GM23338 (cell line): ENCODE measurements around the gene TRIM59. TPM values are rescaled to one million over a fixed set of nuclear protein-coding genes. Genes with fewer than 3 reads are reported as not detected.

Experiments used
- ATAC-seq: fragments of 200-7000 bp; cut with Tn5 transposase; 3 replicates; pipeline ENCODE4 v1.9.1; 2020
- DNase-seq: peaks from one replicate; pipeline ENCODE4 v3.0.0-alpha.2; 2015; ENCODE audit warnings: low spot score
- H2AFZ ChIP-seq: fragments of 200-600 bp; sonication (generic); 2 replicates; pipeline ENCODE4 v1.8.0; 2016; ENCODE audit warnings: antibody characterized with exemption, mild to moderate bottlenecking, moderate library complexity
- H3F3A ChIP-seq: fragments of 200-600 bp; sonication (generic); replicated peaks from 2 replicates; pipeline ENCODE4 v1.8.0; 2017; ENCODE audit warnings: antibody characterized with exemption, mixed run types, low read depth
- H3K27ac ChIP-seq: fragments of 200-600 bp; sonication (generic); 2 replicates; pipeline ENCODE4 v1.6.1; 2016; ENCODE audit warnings: low read depth
- H3K27me3 ChIP-seq: fragments of 200-600 bp; sonication (generic); 2 replicates; pipeline ENCODE4 v1.8.0; 2016; ENCODE audit warnings: mild to moderate bottlenecking, mixed run types, moderate library complexity; ENCODE audit not compliant: insufficient read depth
- H3K36me3 ChIP-seq: fragments of 200-600 bp; sonication (generic); 2 replicates; pipeline ENCODE4 v1.8.0; 2016; ENCODE audit warnings: mild to moderate bottlenecking; ENCODE audit not compliant: insufficient read depth
- H3K4me1 ChIP-seq: fragments of 200-600 bp; sonication (generic); 2 replicates; pipeline ENCODE4 v1.8.0; 2016; ENCODE audit warnings: mild to moderate bottlenecking, moderate library complexity; ENCODE audit not compliant: insufficient read depth
- H3K4me2 ChIP-seq: fragments of 200-600 bp; sonication (generic); 2 replicates; pipeline ENCODE4 v1.7.1; 2017; ENCODE audit warnings: mixed run types
- H3K4me3 ChIP-seq: fragments of 200-600 bp; sonication (generic); 2 replicates; pipeline ENCODE4 v1.6.1; 2016; ENCODE audit warnings: mixed run types
- H3K79me2 ChIP-seq: fragments of 200-600 bp; sonication (generic); replicated peaks from 2 replicates; pipeline ENCODE4 v1.8.0; 2017; ENCODE audit warnings: mild to moderate bottlenecking; ENCODE audit not compliant: insufficient read depth
- H3K9me2 ChIP-seq: fragments of 200-600 bp; sonication (generic); 2 replicates; pipeline ENCODE4 v1.8.0; 2017; ENCODE audit not compliant: insufficient read depth
- H4K20me1 ChIP-seq: fragments of 200-600 bp; sonication (generic); replicated peaks from 2 replicates; pipeline ENCODE4 v1.8.0; 2017; ENCODE audit warnings: mild to moderate bottlenecking; ENCODE audit not compliant: insufficient read depth
- H3K27ac Mint-ChIP-seq: 2 replicates; pipeline ENCODE4 v1.8.0; 2020; ENCODE audit warnings: inconsistent platforms, mild to moderate bottlenecking, moderate library complexity, mixed read lengths
- H3K27me3 Mint-ChIP-seq: 3 replicates; pipeline ENCODE4 v1.8.0; 2022; ENCODE audit warnings: low read depth, mild to moderate bottlenecking, moderate library complexity, mixed read lengths, inconsistent platforms; ENCODE audit not compliant: insufficient read depth, poor library complexity
- H3K36me3 Mint-ChIP-seq: 3 replicates; pipeline ENCODE4 v1.8.0; 2021; ENCODE audit warnings: low read depth, mild to moderate bottlenecking, inconsistent platforms, moderate library complexity, mixed read lengths
- H3K4me1 Mint-ChIP-seq: 3 replicates; pipeline ENCODE4 v1.8.0; 2020; ENCODE audit warnings: mild to moderate bottlenecking, inconsistent platforms, mixed read lengths
- H3K4me3 Mint-ChIP-seq: 3 replicates; pipeline ENCODE4 v1.8.0; 2021; ENCODE audit warnings: moderate library complexity, mild to moderate bottlenecking, inconsistent platforms, mixed read lengths
- H3K9me3 Mint-ChIP-seq: 3 replicates; pipeline ENCODE4 v1.8.0; 2020; ENCODE audit warnings: moderate library complexity, mild to moderate bottlenecking, inconsistent platforms, mixed read lengths
- CREB1 ChIP-seq: fragments of 250-450 bp; sonication (Bioruptor Pico); IDR thresholded peaks from 2 replicates; pipeline ENCODE4 v1.5.0; 2020; ENCODE audit warnings: low read depth, mild to moderate bottlenecking, moderate library complexity
- ETS1 ChIP-seq: IDR thresholded peaks from 2 replicates; pipeline ENCODE4 v1.6.1; 2016; ENCODE audit warnings: antibody characterized with exemption
- EZH2 ChIP-seq: fragments of 200-600 bp; sonication (generic); IDR thresholded peaks from one replicate; pipeline ENCODE4 v1.8.0; 2017; ENCODE audit warnings: antibody characterized with exemption, mild to moderate bottlenecking, low read depth; ENCODE audit not compliant: unreplicated experiment
- EZH2phosphoT487 ChIP-seq: fragments of 200-600 bp; sonication (generic); IDR thresholded peaks from one replicate; pipeline ENCODE4 v1.8.1; 2018; ENCODE audit warnings: antibody characterized with exemption; ENCODE audit not compliant: unreplicated experiment
- JUNB ChIP-seq: IDR thresholded peaks from one replicate; pipeline ENCODE4 v1.6.1; 2016; ENCODE audit warnings: antibody characterized with exemption; ENCODE audit not compliant: unreplicated experiment
- POLR2AphosphoS5 ChIP-seq: IDR thresholded peaks from 2 replicates; pipeline ENCODE4 v1.6.1; 2016; ENCODE audit warnings: antibody characterized with exemption, low read depth
- REST ChIP-seq: IDR thresholded peaks from one replicate; pipeline ENCODE4 v1.6.1; 2018; ENCODE audit warnings: antibody characterized with exemption; ENCODE audit not compliant: unreplicated experiment
- STAT1 ChIP-seq: IDR thresholded peaks from one replicate; pipeline ENCODE4 v1.6.1; 2016; ENCODE audit warnings: antibody characterized with exemption; ENCODE audit not compliant: unreplicated experiment
- ZNF331 ChIP-seq: fragments of 250-450 bp; sonication (Bioruptor Pico); IDR thresholded peaks from 2 replicates; pipeline ENCODE4 v1.5.0; 2020; ENCODE audit warnings: low read depth, mild to moderate bottlenecking, moderate library complexity
- ZNF462 ChIP-seq: fragments of 250-450 bp; sonication (Bioruptor Pico); IDR thresholded peaks from 2 replicates; pipeline ENCODE4 v1.5.0; 2020; ENCODE audit warnings: mild to moderate bottlenecking, moderate library complexity
- polyA plus RNA-seq: library from polyadenylated mRNA; unstranded; fragments of >200 nt; fragmentation: Nextera tagmentation; extraction: Ambion mirVana; gene quantifications from 2 replicates; pipeline ENCODE4 v1.2.1, GENCODE V29; 2016
- total RNA-seq: library from RNA; depleted of rRNA; stranded (reverse); fragments of >200 nt; shearing (Covaris generic); gene quantifications from 2 replicates; pipeline ENCODE4 v1.2.3, GENCODE V29; 2014

The TRIM59 gene
- total and polyA plus RNA-seq, 2 experiments from 2014 or later = 46.2 to 98.6 TPM

GRCh38 chr3:160458151-160458550, 8.6 kb upstream of the TRIM59 start:
- peaks cover 12% of the 10 kb centered on the region for H3K9me3 Mint-ChIP-seq
- H3K36me3 Mint-ChIP-seq = no peaks in the 10 kb centered on the region; the same call in 2 of the 3 replicates
- H3K4me1 Mint-ChIP-seq = no peaks in the 10 kb centered on the region; the same call in 1 of the 3 replicates
- DNase-seq = no peak
- no peak overlapping the region for H3K4me3 Mint-ChIP-seq
- no peak overlapping the region for H3K4me3 ChIP-seq
- H2AFZ ChIP-seq = no peak overlapping the region
- H4K20me1 ChIP-seq = no peaks in the 10 kb centered on the region; the same call in 1 of the 2 replicates
- H3F3A ChIP-seq = no peaks in the 10 kb centered on the region
- H3K36me3 ChIP-seq = no peaks in the 10 kb centered on the region
- no peak overlapping the region for H3K27ac Mint-ChIP-seq
- H3K27ac ChIP-seq = no peak overlapping the region
- H3K79me2 ChIP-seq = no peaks in the 10 kb centered on the region
- no peak overlapping the region for H3K4me2 ChIP-seq
- no peak for ATAC-seq
- H3K4me1 ChIP-seq = no peaks in the 10 kb centered on the region
- no peaks in the 10 kb centered on the region for H3K27me3 Mint-ChIP-seq
- TF ChIP-seq EZH2 (no peak), ETS1 (no peak), STAT1 (no peak), ZNF462 (CRISPR knock-in tag) (no peak), CREB1 (CRISPR knock-in tag) (no peak), REST (no peak), POLR2AphosphoS5 (no peak), JUNB (no peak), EZH2phosphoT487 (no peak), ZNF331 (no peak)
- H3K27me3 ChIP-seq = no peaks in the 10 kb centered on the region; the same call in 1 of the 2 replicates
- H3K9me2 ChIP-seq = no peaks in the 10 kb centered on the region
